CD4-positive, alpha-beta memory T cell (primary cell): ENCODE measurements around the gene HM13. TPM values are rescaled to one million over a fixed set of nuclear protein-coding genes. Genes with fewer than 3 reads are reported as not detected.
"Not testable (repeated sequence)": the region's sequence is repeated elsewhere in the genome, so short reads cannot be mapped to it uniquely, and the experiment has no call there.

Experiments used
- CTCF ChIA-PET: fragments of 350-600 bp; sonication (Branson Sonifier 250); formaldehyde crosslinking; loops from one replicate; lab custom pipeline; 2021; ENCODE audit warnings: inconsistent platforms; ENCODE audit not compliant: partially characterized antibody; lab: Charles Lee
- POLR2A ChIA-PET: fragments of 350-600 bp; sonication (Branson Sonifier 250); formaldehyde crosslinking; loops from one replicate; lab custom pipeline; 2021; ENCODE audit not compliant: partially characterized antibody; lab: Charles Lee
- DNase-seq, 5 donors: peaks; one replicate each; pipeline versions ENCODE4 v3.0.0 to v3.0.0-alpha.2; 2020 to 2022; ENCODE audit warnings: mixed read lengths in 1 of 5
- H3K27ac ChIP-seq: one replicate; pipeline ENCODE4 v1.7.0; 2013; ENCODE audit warnings: low read depth, low read length
- H3K27me3 ChIP-seq: 2 replicates; pipeline ENCODE4 v1.7.0; 2013; ENCODE audit warnings: mild to moderate bottlenecking, low read length, moderate library complexity; ENCODE audit not compliant: insufficient read depth
- H3K36me3 ChIP-seq: 2 replicates; pipeline ENCODE4 v1.7.0; 2013; ENCODE audit warnings: mild to moderate bottlenecking, low read length, moderate library complexity; ENCODE audit not compliant: insufficient read depth
- H3K4me1 ChIP-seq: 2 replicates; pipeline ENCODE4 v1.7.0; 2013; ENCODE audit warnings: mild to moderate bottlenecking, low read length, moderate library complexity; ENCODE audit not compliant: insufficient read depth
- H3K4me3 ChIP-seq, 2 donors: one replicate each; pipeline ENCODE4 v1.7.0; 2013; ENCODE audit warnings: low read length in 2 of 2, mild to moderate bottlenecking in 1 of 2
- H3K9me3 ChIP-seq, 2 donors: one replicate each; pipeline ENCODE4 v1.7.0; 2013; ENCODE audit warnings: low read length in 2 of 2, control low read depth in 1 of 2; ENCODE audit not compliant: control insufficient read depth in 1 of 2
- H3K27ac Mint-ChIP-seq, 7 donors: one replicate each; pipeline ENCODE4 v1.8.0; 2020 to 2021; ENCODE audit warnings: mixed read lengths in 7 of 7, mild to moderate bottlenecking in 6 of 7, inconsistent platforms in 3 of 7, moderate library complexity in 3 of 7
- H3K27me3 Mint-ChIP-seq, 2 donors: one replicate each; pipeline ENCODE4 v1.8.0; 2020 to 2021; ENCODE audit warnings: mixed read lengths in 2 of 2
- H3K36me3 Mint-ChIP-seq, 2 donors: one replicate each; pipeline ENCODE4 v1.8.0; 2020 to 2021; ENCODE audit warnings: mixed read lengths in 2 of 2, inconsistent platforms in 1 of 2, mild to moderate bottlenecking in 1 of 2
- H3K4me1 Mint-ChIP-seq, 4 donors: one replicate each; pipeline ENCODE4 v1.8.0; 2020 to 2021; ENCODE audit warnings: mixed read lengths in 4 of 4, mild to moderate bottlenecking in 1 of 4
- H3K4me3 Mint-ChIP-seq, 8 donors: one replicate each; pipeline ENCODE4 v1.8.0; 2020 to 2021; ENCODE audit warnings: mixed read lengths in 8 of 8, mild to moderate bottlenecking in 7 of 8, moderate library complexity in 6 of 8, inconsistent platforms in 3 of 8
- H3K9me3 Mint-ChIP-seq, 8 donors: one replicate each; pipeline ENCODE4 v1.8.0; 2020 to 2021; ENCODE audit warnings: mixed read lengths in 8 of 8, mild to moderate bottlenecking in 5 of 8, inconsistent platforms in 3 of 8, moderate library complexity in 1 of 8
- intact Hi-C: fragments of 100-400 bp; cut with micrococcal nuclease; formaldehyde crosslinking; loops from one replicate; pipeline ENCODE4 v1.15.1; 2023
- polyA plus RNA-seq, 2 donors: library from polyadenylated mRNA; unstranded; fragments of 300-500 nt; fragmentation: Illumina TruSeq; gene quantifications; one replicate each; pipeline ENCODE4 v1.2.3, GENCODE V29; 2021
- total RNA-seq, 2 experiments: library from RNA; stranded (reverse); gene quantifications; one replicate each; pipeline ENCODE4 v1.2.3, GENCODE V29; 2021

Gene HM13
- total and polyA plus RNA-seq, 4 experiments from 2014 or later: 133 to 171 (median 161) TPM

- Mint-ChIP-seq H3K27me3 (no peaks in the 10 kb centered on the region), H3K4me1 (peaks cover 6 to 31% (median 10%) of the 10 kb centered on the region in 4 donors), H3K36me3 (peaks cover 44 to 85% of the 10 kb centered on the region in 2 donors), H3K27ac (peak overlapping the region in 4 of 7 donors; percentile 18 to 80 (median 59)), H3K4me3 (peak overlapping the region in 1 of 8 donors; percentile 11), H3K9me3 (peaks cover 0 to 5% (median 0%) of the 10 kb centered on the region in 8 donors)
- Histone ChIP-seq H3K4me3 (no peak overlapping the region), H3K36me3 (peaks cover 64% of the 10 kb centered on the region), H3K27ac (no peak overlapping the region), H3K9me3 (no peaks in the 10 kb centered on the region), H3K27me3 (no peaks in the 10 kb centered on the region), H3K4me1 (peaks cover 7% of the 10 kb centered on the region)
- DNase-seq: no peak
- ChIA-PET CTCF (interaction anchor here (0.5 to 2.3 kb wide), 2 partner anchors 75 to 96 kb away, joined by 3 to 8 read pairs; no protein-coding TSS in a partner anchor), POLR2A (interaction anchor here (1.0 kb wide), 1 partner anchor 11 kb away, joined by 3 read pairs; no protein-coding TSS in a partner anchor)
- intact Hi-C loops: no loop called here
Observed at GRCh38 chr20:31537116-31537871, 23.1 kb downstream of the HM13 start.

GRCh38 chr20:31537890-31538289 is 23.6 kb downstream of the HM13 start:
- Histone ChIP-seq H3K36me3 (peaks cover 63% of the 10 kb centered on the region), H3K4me1 (peaks cover 9% of the 10 kb centered on the region), H3K9me3 (no peaks in the 10 kb centered on the region), H3K27ac (no peak overlapping the region), H3K27me3 (no peaks in the 10 kb centered on the region), H3K4me3 (no peak overlapping the region)
- H3K36me3 Mint-ChIP-seq: peaks cover 38 to 85% of the 10 kb centered on the region in 2 donors
- CTCF ChIA-PET: interaction anchor here (1.6 to 2.3 kb wide), 2 partner anchors 74 to 75 kb away, joined by 4 to 8 read pairs; no protein-coding TSS in a partner anchor
- peak overlapping the region in 4 of 7 donors; percentile 62 to 85 (median 74) for H3K27ac Mint-ChIP-seq
- H3K9me3 Mint-ChIP-seq: peaks cover 0 to 5% (median 0%) of the 10 kb centered on the region in 8 donors
- H3K4me1 Mint-ChIP-seq: peaks cover 3 to 31% (median 11%) of the 10 kb centered on the region in 4 donors
- no peak for DNase-seq
- H3K27me3 Mint-ChIP-seq: no peaks in the 10 kb centered on the region
- POLR2A ChIA-PET: interaction anchor here (1.0 kb wide), 1 partner anchor 10 kb away, joined by 3 read pairs; no protein-coding TSS in a partner anchor
- intact Hi-C loops: no loop called here
- H3K4me3 Mint-ChIP-seq: no peak overlapping the region

- no peak overlapping the region for H3K27ac ChIP-seq
- CTCF ChIA-PET: interaction anchor here (0.6 to 1.6 kb wide), 2 partner anchors 19 to 74 kb away, joined by 4 read pairs; no protein-coding TSS in a partner anchor
Observed at GRCh38 chr20:31538326-31538725, 24.1 kb downstream of the HM13 start.

GRCh38 chr20:31539636-31540035 is 25.4 kb downstream of the HM13 start:
- H3K27me3 ChIP-seq, H3K27ac Mint-ChIP-seq, intact Hi-C loops, DNase-seq, H3K27ac ChIP-seq, H3K9me3 ChIP-seq, H3K27me3 Mint-ChIP-seq, H3K9me3 Mint-ChIP-seq, H3K4me3 ChIP-seq, H3K4me3 Mint-ChIP-seq, POLR2A ChIA-PET, H3K4me1 ChIP-seq: not testable (repeated sequence)
- H3K36me3 Mint-ChIP-seq: peaks cover 28 to 81% of the 10 kb centered on the region in 2 donors
- CTCF ChIA-PET: interaction anchor here (1.6 kb wide), 1 partner anchor 73 kb away, joined by 4 read pairs; no protein-coding TSS in a partner anchor
- H3K4me1 Mint-ChIP-seq: peaks cover 3 to 28% (median 11%) of the 10 kb centered on the region in 4 donors
- H3K36me3 ChIP-seq: peaks cover 56% of the 10 kb centered on the region

More at GRCh38 chr20:31538326-31538725, 24.1 kb downstream of the HM13 start:
- peaks cover 38 to 84% of the 10 kb centered on the region in 2 donors for H3K36me3 Mint-ChIP-seq
- peaks cover 0 to 5% (median 0%) of the 10 kb centered on the region in 8 donors for H3K9me3 Mint-ChIP-seq
- intact Hi-C loops: no loop called here
- Histone ChIP-seq H3K27me3 (no peaks in the 10 kb centered on the region), H3K4me3 (no peak overlapping the region), H3K36me3 (peaks cover 62% of the 10 kb centered on the region), H3K4me1 (peaks cover 9% of the 10 kb centered on the region), H3K9me3 (no peaks in the 10 kb centered on the region)
- H3K27me3 Mint-ChIP-seq: no peaks in the 10 kb centered on the region
- H3K4me1 Mint-ChIP-seq: peaks cover 3 to 31% (median 11%) of the 10 kb centered on the region in 4 donors
- POLR2A ChIA-PET: no interaction called here
- DNase-seq: no peak
- H3K4me3 Mint-ChIP-seq: no peak overlapping the region
- peak overlapping the region in 5 of 7 donors; percentile 11 to 85 (median 73) for H3K27ac Mint-ChIP-seq

GRCh38 chr20:31540406-31540805 is 26.2 kb downstream of the HM13 start:
- no peak overlapping the region for H3K27ac ChIP-seq
- Mint-ChIP-seq H3K27ac (peak overlapping the region in 2 of 7 donors; percentile 3 to 36), H3K4me1 (peaks cover 5 to 28% (median 11%) of the 10 kb centered on the region in 4 donors), H3K27me3 (no peaks in the 10 kb centered on the region), H3K9me3 (peaks cover 0 to 4% (median 0%) of the 10 kb centered on the region in 8 donors), H3K4me3 (no peak overlapping the region), H3K36me3 (peaks cover 33 to 82% of the 10 kb centered on the region in 2 donors)
- DNase-seq: no peak
- POLR2A ChIA-PET: no interaction called here
- intact Hi-C loops: no loop called here
- no peak overlapping the region for H3K4me3 ChIP-seq
- H3K9me3 ChIP-seq: no peaks in the 10 kb centered on the region
- no peaks in the 10 kb centered on the region for H3K27me3 ChIP-seq
- CTCF ChIA-PET: interaction anchor here (2.0 kb wide), 1 partner anchor 29 kb away, joined by 5 read pairs; no protein-coding TSS in a partner anchor
- H3K4me1 ChIP-seq: peaks cover 9% of the 10 kb centered on the region
- H3K36me3 ChIP-seq: peaks cover 57% of the 10 kb centered on the region

- peak overlapping the region; percentile 36 to 86 (median 68) for H3K27ac Mint-ChIP-seq
- peaks cover 8 to 29% (median 13%) of the 10 kb centered on the region in 4 donors for H3K4me1 Mint-ChIP-seq
- H3K4me1 ChIP-seq: peaks cover 16% of the 10 kb centered on the region
- ChIA-PET CTCF (interaction anchor here (0.9 to 2.9 kb wide), 3 partner anchors 19 to 71 kb away, joined by 3 to 12 read pairs (median 11); no protein-coding TSS in a partner anchor), POLR2A (no interaction called here)
- no peak for DNase-seq
- H3K36me3 ChIP-seq: peaks cover 43% of the 10 kb centered on the region
- no peak overlapping the region for H3K27ac ChIP-seq
- no peak overlapping the region for H3K4me3 ChIP-seq
- peaks cover 24 to 73% of the 10 kb centered on the region in 2 donors for H3K36me3 Mint-ChIP-seq
- H3K4me3 Mint-ChIP-seq: peak overlapping the region in 1 of 8 donors; percentile 20
- no peaks in the 10 kb centered on the region for H3K27me3 Mint-ChIP-seq
- no peaks in the 10 kb centered on the region for H3K27me3 ChIP-seq
- no peaks in the 10 kb centered on the region for H3K9me3 Mint-ChIP-seq
- intact Hi-C loops: no loop called here
- no peaks in the 10 kb centered on the region for H3K9me3 ChIP-seq
Observed at GRCh38 chr20:31542201-31542842, 28.1 kb downstream of the HM13 start.
